GM12878 (cell line): Measurements from ENCODE around the gene EXOSC10. TPM values are rescaled to one million over a fixed set of nuclear protein-coding genes. Genes with fewer than 3 reads are reported as not detected.

Source experiments
- BRCA1 ChIP-seq: IDR thresholded peaks from 2 replicates; pipeline ENCODE4 v1.6.1; 2011; ENCODE audit warnings: low read depth, low read length, improper control_type of control experiment
- CBFB ChIP-seq: IDR thresholded peaks from 2 replicates; pipeline ENCODE4 v1.6.1; 2016; ENCODE audit warnings: antibody characterized with exemption, low read depth
- CBX3 ChIP-seq: fragments of 200-600 bp; sonication (generic); IDR thresholded peaks from 2 replicates; pipeline ENCODE4 v1.6.1; 2016; ENCODE audit warnings: low read depth, borderline replicate concordance
- ETV6 ChIP-seq, 2 experiments: fragments of 450-650 bp in 1 of 2; IDR thresholded peaks in 1 of 2; conservative IDR thresholded peaks in 1 of 2; 2 replicates each; pipeline ENCODE4 v1.6.1; 2014; ENCODE audit warnings: antibody characterized with exemption in 1 of 2, borderline replicate concordance in 1 of 2, low read depth in 1 of 2, mild to moderate bottlenecking in 1 of 2, moderate library complexity in 1 of 2
- GATAD2B ChIP-seq: fragments of 450-650 bp; conservative IDR thresholded peaks from 2 replicates; pipeline ENCODE4 v1.6.1; 2017; ENCODE audit warnings: low read depth, mild to moderate bottlenecking, moderate library complexity
- HCFC1 ChIP-seq: fragments of 150-350 bp; IDR thresholded peaks from 2 replicates; pipeline ENCODE4 v1.6.1; 2014; ENCODE audit warnings: low read length
- HSF1 ChIP-seq: fragments of 150-350 bp; IDR thresholded peaks from 2 replicates; pipeline ENCODE4 v1.6.1; 2014; ENCODE audit warnings: mild to moderate bottlenecking, low read depth, low read length
- IKZF1 ChIP-seq: fragments of 450-650 bp; conservative IDR thresholded peaks from 2 replicates; pipeline ENCODE4 v1.6.1; 2017; ENCODE audit warnings: antibody characterized with exemption, mild to moderate bottlenecking
- JUNB ChIP-seq: IDR thresholded peaks from 2 replicates; pipeline ENCODE4 v1.6.1; 2016; ENCODE audit warnings: antibody characterized with exemption, mild to moderate bottlenecking
- MXI1 ChIP-seq: fragments of 150-350 bp; IDR thresholded peaks from 2 replicates; pipeline ENCODE4 v1.6.1; 2011; ENCODE audit warnings: low read depth, mild to moderate bottlenecking, inconsistent platforms, low read length, improper control_type of control experiment
- MYC ChIP-seq: IDR thresholded peaks from 2 replicates; pipeline ENCODE4 v1.6.1; 2011; ENCODE audit warnings: mild to moderate bottlenecking, low read length, moderate library complexity, inconsistent platforms; ENCODE audit not compliant: insufficient read depth, insufficient replicate concordance, insufficient read length, severe bottlenecking
- NKRF ChIP-seq: fragments of 450-650 bp; conservative IDR thresholded peaks from 2 replicates; pipeline ENCODE4 v1.6.1; 2017; ENCODE audit warnings: mild to moderate bottlenecking, moderate library complexity
- NR2C1 ChIP-seq: fragments of 450-650 bp; IDR thresholded peaks from 2 replicates; pipeline ENCODE4 v1.6.1; 2017; ENCODE audit warnings: antibody characterized with exemption, mild to moderate bottlenecking, moderate library complexity
- POU2F2 ChIP-seq: IDR thresholded peaks from 3 replicates; pipeline ENCODE4 v1.6.1; 2011; ENCODE audit warnings: low read depth, mild to moderate bottlenecking, low read length, borderline replicate concordance
- RB1 ChIP-seq: fragments of 450-650 bp; formaldehyde crosslinking; IDR thresholded peaks from 2 replicates; pipeline ENCODE4 v1.6.1; 2017; ENCODE audit warnings: mild to moderate bottlenecking, borderline replicate concordance
- SIX5 ChIP-seq: IDR thresholded peaks from 2 replicates; pipeline ENCODE4 v1.6.1; 2011; ENCODE audit warnings: mild to moderate bottlenecking, low read depth, low read length, moderate library complexity; ENCODE audit not compliant: severe bottlenecking
- SMARCA5 ChIP-seq: fragments of 450-650 bp; IDR thresholded peaks from 2 replicates; pipeline ENCODE4 v1.6.1; 2017; ENCODE audit warnings: mild to moderate bottlenecking
- SMC3 ChIP-seq: IDR thresholded peaks from 2 replicates; pipeline ENCODE4 v1.6.1; 2011; ENCODE audit warnings: low read length, improper control_type of control experiment, borderline replicate concordance
- SUPT20H ChIP-seq: IDR thresholded peaks from 2 replicates; pipeline ENCODE4 v1.6.1; 2011; ENCODE audit warnings: low read depth, mild to moderate bottlenecking, low read length, moderate library complexity, borderline replicate concordance; ENCODE audit not compliant: control insufficient read depth
- TAF1 ChIP-seq: IDR thresholded peaks from 2 replicates; pipeline ENCODE4 v1.6.1; 2011; ENCODE audit warnings: mild to moderate bottlenecking, low read depth, low read length, borderline replicate concordance
- TBL1XR1 ChIP-seq: IDR thresholded peaks from 2 replicates; pipeline ENCODE4 v1.6.1; 2012; ENCODE audit warnings: low read depth, low read length, improper control_type of control experiment
- TCF3 ChIP-seq: IDR thresholded peaks from 2 replicates; pipeline ENCODE4 v1.6.1; 2012; ENCODE audit warnings: low read depth, mild to moderate bottlenecking, low read length, borderline replicate concordance; ENCODE audit not compliant: insufficient read depth
- USF2 ChIP-seq: IDR thresholded peaks from 2 replicates; pipeline ENCODE4 v1.6.1; 2011; ENCODE audit warnings: low read depth, low read length, improper control_type of control experiment, borderline replicate concordance
- ZBED1 ChIP-seq: IDR thresholded peaks from 2 replicates; pipeline ENCODE4 v1.6.1; 2016; ENCODE audit warnings: borderline replicate concordance
- ZNF217 ChIP-seq: fragments of 450-650 bp; IDR thresholded peaks from 2 replicates; pipeline ENCODE4 v1.6.1; 2017; ENCODE audit warnings: antibody characterized with exemption, mild to moderate bottlenecking
- ZNF24 ChIP-seq: fragments of 450-650 bp; IDR thresholded peaks from 2 replicates; pipeline ENCODE4 v1.6.1; 2017; ENCODE audit warnings: antibody characterized with exemption, mild to moderate bottlenecking
- polyA plus RNA-seq, 11 experiments: library from polyadenylated mRNA; depleted of rRNA in 4 of 11; unstranded in 6 of 11; stranded (reverse) in 5 of 11; fragments of >200 nt; fragmentation: Nextera tagmentation in 4 of 11; fragmentation: Illumina TruSeq in 1 of 11; extraction: Ambion mirVana in 4 of 11; extraction: Trizol in 1 of 11; gene quantifications; 1 replicate in 1 of 11; 2 replicates in 10 of 11; pipeline versions ENCODE4 v1.2.1 to v1.2.3, GENCODE V29; 2011 to 2016; ENCODE audit warnings: inconsistent platforms in 2 of 11, missing spikeins in 2 of 11, low read depth in 1 of 11
- total RNA-seq, 4 experiments: library from RNA; depleted of rRNA in 3 of 4; stranded (reverse); fragments of >200 nt in 3 of 4; fragmentation: Illumina TruSeq in 1 of 4; extraction: Trizol in 1 of 4; gene quantifications; 2 replicates each; pipeline versions ENCODE4 v1.2.1 to v1.2.3, GENCODE V29; 2013 to 2021

EXOSC10 gene
- total and polyA plus RNA-seq, 10 of the 15 experiments (the other 5 are each of a cell fraction or from before 2014, with no cell fraction given) = 16.2 to 86.5 (median 66.4) TPM

- TF ChIP-seq SMC3 = no peak
- peak; percentile 58 for TF ChIP-seq GATAD2B
- TF ChIP-seq ZBED1 = no peak
- no peak for TF ChIP-seq BRCA1
- TF ChIP-seq RB1 = 0 out of 2 replicates have a peak, but pooled peaks have one; percentile 24
- TF ChIP-seq ZNF217 = 0 out of 2 replicates have a peak, but pooled peaks have one; percentile 46
- TF ChIP-seq POU2F2 = 0 out of 3 replicates have a peak, but pooled peaks have one; percentile 6
- peak; percentile 42 for TF ChIP-seq HCFC1
- TF ChIP-seq HSF1 = no peak
- no peak for TF ChIP-seq TBL1XR1
- 0 out of 2 replicates have a peak, but pooled peaks have one; percentile 44 for TF ChIP-seq SMARCA5
- TF ChIP-seq MXI1 = peak; percentile 99
- no peak for TF ChIP-seq JUNB
- peak; percentile 91 for TF ChIP-seq MYC
- TF ChIP-seq NR2C1 = peak; percentile 66
- no peak for TF ChIP-seq TCF3
- TF ChIP-seq USF2 = peak; percentile 53
- no peak for TF ChIP-seq ETV6 (conservative IDR thresholded peaks at IDR 0.05 in 1 of 2, IDR thresholded peaks at IDR 0.05 in 1 of 2; ENCODE audit: borderline replicate concordance in 1 of 2, low read depth in 1 of 2)
- peak; percentile 62; the same call in 1 of the 2 replicates for TF ChIP-seq TAF1
- no peak for TF ChIP-seq CBX3
- peak; percentile 98 for TF ChIP-seq NKRF
- no peak for TF ChIP-seq SUPT20H
- peak; percentile 69 for TF ChIP-seq IKZF1
- no peak for TF ChIP-seq SIX5
- TF ChIP-seq ZNF24 = no peak
- TF ChIP-seq CBFB = no peak
Measured at GRCh38 chr1:11059968-11060830, 39.5 kb downstream of the EXOSC10 start, which contains the start of gene SRM (continued).
